ENCODE results near the gene PLAAT4.

- TF ChIP-seq ATF2 (CRISPR knock-in tag; IDR thresholded peaks at IDR 0.05; ENCODE audit: borderline replicate concordance, low read depth), result no peak
- TF ChIP-seq CTCF (IDR thresholded peaks at IDR 0.05), result no peak
- no peak for TF ChIP-seq PRRX2 (CRISPR knock-in tag; IDR thresholded peaks at IDR 0.05)
These were observed 32.6 kb upstream of the PLAAT4 start for GRCh38 chr11:63504054-63504453.
